ENCODE results near the gene ARHGEF10L.
A peak's percentile ranks its signal among the peaks of the same experiment; 100 is the strongest.
"Not testable (repeated sequence)": the region's sequence is repeated elsewhere in the genome, so short reads cannot be mapped to it uniquely, and the experiment has no call there.

Gene ARHGEF10L, protein sequence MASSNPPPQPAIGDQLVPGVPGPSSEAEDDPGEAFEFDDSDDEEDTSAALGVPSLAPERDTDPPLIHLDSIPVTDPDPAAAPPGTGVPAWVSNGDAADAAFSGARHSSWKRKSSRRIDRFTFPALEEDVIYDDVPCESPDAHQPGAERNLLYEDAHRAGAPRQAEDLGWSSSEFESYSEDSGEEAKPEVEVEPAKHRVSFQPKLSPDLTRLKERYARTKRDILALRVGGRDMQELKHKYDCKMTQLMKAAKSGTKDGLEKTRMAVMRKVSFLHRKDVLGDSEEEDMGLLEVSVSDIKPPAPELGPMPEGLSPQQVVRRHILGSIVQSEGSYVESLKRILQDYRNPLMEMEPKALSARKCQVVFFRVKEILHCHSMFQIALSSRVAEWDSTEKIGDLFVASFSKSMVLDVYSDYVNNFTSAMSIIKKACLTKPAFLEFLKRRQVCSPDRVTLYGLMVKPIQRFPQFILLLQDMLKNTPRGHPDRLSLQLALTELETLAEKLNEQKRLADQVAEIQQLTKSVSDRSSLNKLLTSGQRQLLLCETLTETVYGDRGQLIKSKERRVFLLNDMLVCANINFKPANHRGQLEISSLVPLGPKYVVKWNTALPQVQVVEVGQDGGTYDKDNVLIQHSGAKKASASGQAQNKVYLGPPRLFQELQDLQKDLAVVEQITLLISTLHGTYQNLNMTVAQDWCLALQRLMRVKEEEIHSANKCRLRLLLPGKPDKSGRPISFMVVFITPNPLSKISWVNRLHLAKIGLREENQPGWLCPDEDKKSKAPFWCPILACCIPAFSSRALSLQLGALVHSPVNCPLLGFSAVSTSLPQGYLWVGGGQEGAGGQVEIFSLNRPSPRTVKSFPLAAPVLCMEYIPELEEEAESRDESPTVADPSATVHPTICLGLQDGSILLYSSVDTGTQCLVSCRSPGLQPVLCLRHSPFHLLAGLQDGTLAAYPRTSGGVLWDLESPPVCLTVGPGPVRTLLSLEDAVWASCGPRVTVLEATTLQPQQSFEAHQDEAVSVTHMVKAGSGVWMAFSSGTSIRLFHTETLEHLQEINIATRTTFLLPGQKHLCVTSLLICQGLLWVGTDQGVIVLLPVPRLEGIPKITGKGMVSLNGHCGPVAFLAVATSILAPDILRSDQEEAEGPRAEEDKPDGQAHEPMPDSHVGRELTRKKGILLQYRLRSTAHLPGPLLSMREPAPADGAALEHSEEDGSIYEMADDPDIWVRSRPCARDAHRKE (N-terminal part only)

GRCh38 chr1:17539477-17540254 lies at the start of gene ARHGEF10L:
Gene ARHGEF10L, plus strand, starts transcription at chr1:17539698. Its CDS starts 40,898 bp downstream, at chr1:17580596.
- peak within 1 kb of the TSS; percentile 91 to 98 (median 95) for H3K9ac ChIP-seq
- no peaks in the 10 kb centered on the region for H3K9me3 ChIP-seq (replicated peaks in 1 of 11)
- H3K27ac ChIP-seq: peak within 1 kb of the TSS; percentile 81 to 95 (median 91)
- H3K27me3 ChIP-seq: no peaks in the 10 kb centered on the region; a peak in 1 of 22 replicates
- peak within 1 kb of the TSS; percentile 87 to 96 (median 92) for H3K4me3 ChIP-seq
- TF ChIP-seq Cebpa-rat (IDR thresholded peaks at IDR 0.05): no peak
- peaks cover 0 to 4% (median 0%) of the 10 kb centered on the region in 11 experiments; a peak in 1 of 22 replicates for H3K36me3 ChIP-seq
- H4K20me1 ChIP-seq: peaks cover 0 to 27% (median 4%) of the 10 kb centered on the region in 11 experiments; a peak in 7 of 22 replicates
- H3K4me2 ChIP-seq: peak within 1 kb of the TSS; percentile 80 to 99 (median 97)
- H3K4me1 ChIP-seq: peaks cover 35 to 67% (median 50%) of the 10 kb centered on the region in 10 experiments

DNA sequence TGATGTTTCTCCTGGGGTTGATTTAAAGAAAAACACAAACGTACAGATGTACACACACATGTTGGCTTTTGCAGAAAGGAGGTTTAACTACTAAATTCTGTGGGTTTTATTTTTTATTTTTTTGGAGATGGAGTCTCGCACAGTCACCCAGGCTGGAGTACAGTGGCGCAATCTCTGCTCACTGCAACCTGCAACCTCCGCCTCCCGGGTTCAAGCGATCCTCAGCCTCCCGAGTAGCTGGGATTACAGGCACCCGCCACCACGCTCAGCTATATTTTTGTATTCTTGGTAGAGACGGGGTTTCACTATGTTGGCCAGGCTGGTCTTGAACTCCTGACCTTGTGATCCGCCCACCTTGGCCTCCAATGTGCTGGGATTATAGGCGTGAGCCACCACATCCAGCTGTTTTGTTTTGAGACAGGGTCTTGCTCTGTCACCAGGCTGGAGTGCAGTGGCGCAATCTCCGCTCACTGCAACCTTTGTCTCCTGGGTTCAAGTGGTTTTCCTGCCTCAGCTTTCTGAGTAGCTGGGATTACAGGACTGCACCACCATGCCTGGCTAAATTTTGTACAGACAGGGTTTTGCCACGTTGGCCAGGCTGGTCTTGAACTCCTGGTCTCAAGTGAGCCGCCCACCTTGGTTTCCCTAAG lies 49.6 kb upstream of the ARHGEF10L start:
- H3K4me3 ChIP-seq; H3K27ac ChIP-seq; H3K27me3 ChIP-seq; H3K9ac ChIP-seq; H3K36me3 ChIP-seq; H3K9me3 ChIP-seq (replicated peaks in 1 of 11); H4K20me1 ChIP-seq: not testable (repeated sequence)
- Histone ChIP-seq H3K4me2 (peak overlapping the region in 3 of 11 experiments; percentile 10 to 28 (median 20); a peak in 6 of 22 replicates), H3K4me1 (peaks cover 0 to 19% (median 11%) of the 10 kb centered on the region in 10 experiments; a peak in 12 of 20 replicates)
- peak in 4 of 11 experiments; percentile 7 to 37 (median 26); a peak in 1 of 22 replicates for TF ChIP-seq Cebpa-rat (IDR thresholded peaks at IDR 0.05)

DNA sequence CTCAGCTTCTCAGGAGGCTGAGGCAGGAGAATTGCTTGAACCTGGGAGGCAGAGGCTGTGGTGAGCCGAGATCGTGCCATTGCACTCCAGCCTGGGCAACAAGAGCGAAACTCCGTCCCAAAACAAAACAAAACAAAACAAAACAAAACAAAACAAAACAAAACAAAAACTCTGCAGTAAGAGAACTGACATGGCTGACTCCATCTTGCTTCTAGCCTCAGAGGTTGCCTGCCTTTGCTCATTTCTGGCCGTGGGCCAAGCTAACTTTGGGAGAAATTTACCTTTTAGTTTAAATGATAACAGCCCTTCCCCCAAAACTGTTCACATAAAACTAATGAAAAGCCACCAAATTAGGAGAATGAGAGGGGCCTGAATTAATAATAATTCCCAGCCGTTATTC lies 48.8 kb upstream of the ARHGEF10L start:
- not testable (repeated sequence) for H3K36me3 ChIP-seq; H4K20me1 ChIP-seq; H3K4me3 ChIP-seq; H3K9ac ChIP-seq; H3K27me3 ChIP-seq; H3K9me3 ChIP-seq (replicated peaks in 1 of 11); H3K4me2 ChIP-seq; H3K27ac ChIP-seq
- peaks cover 0 to 19% (median 11%) of the 10 kb centered on the region in 10 experiments; a peak in 12 of 20 replicates for H3K4me1 ChIP-seq

GRCh38 chr1:17494114-17494729 lies 45.3 kb upstream of the ARHGEF10L start:
- no peak overlapping the region; a peak in 1 of 22 replicates for H3K27ac ChIP-seq
- no peak overlapping the region for H3K9ac ChIP-seq
- no peak overlapping the region for H3K4me3 ChIP-seq
- H3K4me2 ChIP-seq: no peak overlapping the region
- H4K20me1 ChIP-seq: no peaks in the 10 kb centered on the region
- no peaks in the 10 kb centered on the region for H3K36me3 ChIP-seq
- H3K4me1 ChIP-seq: peaks cover 0 to 9% (median 5%) of the 10 kb centered on the region in 10 experiments; a peak in 8 of 20 replicates
- H3K9me3 ChIP-seq (replicated peaks in 1 of 11): no peaks in the 10 kb centered on the region
- no peaks in the 10 kb centered on the region for H3K27me3 ChIP-seq
- no peak for TF ChIP-seq Cebpa-rat (IDR thresholded peaks at IDR 0.05)

GRCh38 chr1:17496419-17496818 lies 43.1 kb upstream of the ARHGEF10L start:
- no peak for TF ChIP-seq Cebpa-rat (IDR thresholded peaks at IDR 0.05)
- Histone ChIP-seq H3K9ac (no peak overlapping the region), H3K9me3 (replicated peaks in 1 of 11) (no peaks in the 10 kb centered on the region), H4K20me1 (no peaks in the 10 kb centered on the region), H3K4me1 (peaks cover 0 to 6% (median 0%) of the 10 kb centered on the region in 10 experiments; a peak in 2 of 20 replicates), H3K27me3 (no peaks in the 10 kb centered on the region), H3K4me3 (no peak overlapping the region), H3K27ac (no peak overlapping the region), H3K36me3 (no peaks in the 10 kb centered on the region), H3K4me2 (no peak overlapping the region)

DNA sequence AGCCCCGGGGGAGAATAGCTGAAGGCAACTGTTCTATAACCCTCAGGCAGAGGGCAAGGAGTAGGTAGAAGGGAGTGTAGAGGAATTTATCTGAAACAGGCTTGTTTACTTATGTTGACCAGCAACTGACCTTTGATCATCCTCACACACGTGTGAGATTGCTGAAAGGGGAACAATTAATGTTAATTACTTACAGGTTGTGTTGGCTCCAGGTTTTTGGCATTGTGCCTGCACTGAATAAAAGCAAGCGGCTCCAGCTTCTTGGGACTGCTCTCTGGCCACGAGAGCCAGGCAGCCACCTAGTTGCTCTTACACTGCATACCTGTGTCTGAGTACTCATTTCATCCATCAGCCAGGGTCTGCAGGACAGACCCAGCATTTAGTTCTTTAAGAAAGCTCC lies 41.3 kb upstream of the ARHGEF10L start:
- Histone ChIP-seq H3K27ac (no peak overlapping the region), H3K27me3 (no peaks in the 10 kb centered on the region), H3K4me2 (no peak overlapping the region), H3K9ac (no peak overlapping the region), H3K9me3 (replicated peaks in 1 of 11) (no peaks in the 10 kb centered on the region), H4K20me1 (no peaks in the 10 kb centered on the region), H3K36me3 (no peaks in the 10 kb centered on the region), H3K4me1 (peaks cover 6 to 24% (median 12%) of the 10 kb centered on the region in 10 experiments; a peak in 17 of 20 replicates), H3K4me3 (no peak overlapping the region)
- TF ChIP-seq Cebpa-rat (IDR thresholded peaks at IDR 0.05): no peak

- Histone ChIP-seq H3K27me3 (no peaks in the 10 kb centered on the region), H3K36me3 (no peaks in the 10 kb centered on the region), H3K4me1 (peaks cover 6 to 20% (median 12%) of the 10 kb centered on the region in 10 experiments; a peak in 17 of 20 replicates), H3K9me3 (replicated peaks in 1 of 11) (no peaks in the 10 kb centered on the region), H4K20me1 (no peaks in the 10 kb centered on the region), H3K4me2 (peak overlapping the region; percentile 8 to 74 (median 47); a peak in 19 of 22 replicates), H3K27ac (no peak overlapping the region), H3K9ac (0 out of 22 replicates have a peak overlapping the region, but pooled peaks of 1 of the 11 experiments have one; percentile 25), H3K4me3 (no peak overlapping the region)
- TF ChIP-seq Cebpa-rat (IDR thresholded peaks at IDR 0.05): no peak
Observed at GRCh38 chr1:17502326-17502778, 37.1 kb upstream of the ARHGEF10L start.
